Activated B cell treated with CpG ODN at 0.5 μM for 24 hours (primary cell): ENCODE results near the gene CCDC149. TPM values are rescaled to one million over a fixed set of nuclear protein-coding genes. Genes with fewer than 3 reads are reported as not detected.

Experiments
- ATAC-seq: fragments of 200-7000 bp; cut with Tn5 transposase; one replicate; pipeline ENCODE4 v1.10.0; 2021; ENCODE audit warnings: low read depth, mild to moderate bottlenecking, moderate library complexity
- CTCF ChIA-PET: fragments of 350-600 bp; sonication (Branson Sonifier 250); formaldehyde crosslinking; loops from one replicate; lab custom pipeline; 2021; ENCODE audit warnings: antibody characterized with exemption; lab: Charles Lee
- POLR2A ChIA-PET: fragments of 350-600 bp; sonication (Branson Sonifier 250); formaldehyde crosslinking; loops from one replicate; lab custom pipeline; 2021; ENCODE audit warnings: antibody characterized with exemption; lab: Charles Lee
- DNase-seq: peaks from one replicate; pipeline ENCODE4 v3.0.0; 2022
- H3K27ac Mint-ChIP-seq: one replicate; pipeline ENCODE4 v1.8.0; 2020; ENCODE audit warnings: mixed read lengths
- H3K27me3 Mint-ChIP-seq: one replicate; pipeline ENCODE4 v1.8.0; 2021; ENCODE audit warnings: mixed read lengths
- H3K36me3 Mint-ChIP-seq: one replicate; pipeline ENCODE4 v1.8.0; 2021; ENCODE audit warnings: low read depth, mixed read lengths
- H3K4me1 Mint-ChIP-seq: one replicate; pipeline ENCODE4 v1.8.0; 2021; ENCODE audit warnings: mixed read lengths
- H3K4me3 Mint-ChIP-seq: one replicate; pipeline ENCODE4 v1.8.0; 2020; ENCODE audit warnings: mild to moderate bottlenecking, mixed read lengths
- H3K9me3 Mint-ChIP-seq: one replicate; pipeline ENCODE4 v1.8.0; 2020; ENCODE audit warnings: mixed read lengths
- CTCF ChIP-seq: fragments of 200-600 bp; IDR thresholded peaks from one replicate; pipeline ENCODE4 v1.8.0; 2022; ENCODE audit warnings: antibody characterized with exemption, mild to moderate bottlenecking
- intact Hi-C: fragments of 100-400 bp; cut with micrococcal nuclease; formaldehyde crosslinking; loops from one replicate; pipeline ENCODE4 v1.15.1; 2024
- total RNA-seq: library from RNA; stranded (reverse); gene quantifications from 2 replicates; pipeline ENCODE4 v1.2.3, GENCODE V29; 2022

The CCDC149 gene
- total RNA-seq, 1 donor from 2014 or later, result not detected

GRCh38 chr4:24816797-24817196, 96.0 kb downstream of the CCDC149 start:
- no peak for TF ChIP-seq CTCF
- Mint-ChIP-seq H3K9me3 (peaks cover 4% of the 10 kb centered on the region), H3K27me3 (no peaks in the 10 kb centered on the region), H3K4me3 (no peak overlapping the region), H3K4me1 (no peaks in the 10 kb centered on the region), H3K36me3 (no peaks in the 10 kb centered on the region), H3K27ac (no peak overlapping the region)
- intact Hi-C loops, result no loop called here
- ATAC-seq (no peak), DNase-seq (no peak)
- ChIA-PET CTCF (no interaction called here), POLR2A (no interaction called here)

- no peaks in the 10 kb centered on the region for H3K4me1 Mint-ChIP-seq
- DNase-seq, result no peak
- intact Hi-C loops, result no loop called here
- H3K4me3 Mint-ChIP-seq, result no peak overlapping the region
- H3K36me3 Mint-ChIP-seq, result no peaks in the 10 kb centered on the region
- peaks cover 4% of the 10 kb centered on the region for H3K9me3 Mint-ChIP-seq
- CTCF ChIA-PET, result no interaction called here
- TF ChIP-seq CTCF, result no peak
- no peaks in the 10 kb centered on the region for H3K27me3 Mint-ChIP-seq
- H3K27ac Mint-ChIP-seq, result no peak overlapping the region
- no peak for ATAC-seq
- POLR2A ChIA-PET, result no interaction called here
These were observed 99.1 kb downstream of the CCDC149 start for GRCh38 chr4:24813732-24814131.

GRCh38 chr4:24810871-24811631, 101.8 kb downstream of the CCDC149 start:
- ATAC-seq (no peak), DNase-seq (no peak)
- CTCF ChIA-PET, result no interaction called here
- Mint-ChIP-seq H3K27me3 (no peaks in the 10 kb centered on the region), H3K9me3 (peaks cover 4% of the 10 kb centered on the region), H3K4me1 (no peaks in the 10 kb centered on the region), H3K4me3 (no peak overlapping the region), H3K27ac (no peak overlapping the region), H3K36me3 (no peaks in the 10 kb centered on the region)
- intact Hi-C loops, result no loop called here
- TF ChIP-seq CTCF, result no peak
- POLR2A ChIA-PET, result no interaction called here

GRCh38 chr4:24809815-24810405, 102.9 kb downstream of the CCDC149 start:
- DNase-seq (no peak), ATAC-seq (no peak)
- TF ChIP-seq CTCF, result no peak
- CTCF ChIA-PET, result no interaction called here
- intact Hi-C loops, result no loop called here
- POLR2A ChIA-PET, result no interaction called here
- Mint-ChIP-seq H3K4me3 (no peak overlapping the region), H3K36me3 (no peaks in the 10 kb centered on the region), H3K4me1 (no peaks in the 10 kb centered on the region), H3K27ac (no peak overlapping the region), H3K9me3 (peaks cover 4% of the 10 kb centered on the region), H3K27me3 (no peaks in the 10 kb centered on the region)

- DNase-seq (no peak), ATAC-seq (no peak)
- H3K27me3 Mint-ChIP-seq, result peaks cover 3% of the 10 kb centered on the region
- POLR2A ChIA-PET, result no interaction called here
- TF ChIP-seq CTCF, result no peak
- no peaks in the 10 kb centered on the region for H3K36me3 Mint-ChIP-seq
- H3K27ac Mint-ChIP-seq, result no peak overlapping the region
- intact Hi-C loops, result no loop called here
- H3K4me1 Mint-ChIP-seq, result no peaks in the 10 kb centered on the region
- CTCF ChIA-PET, result no interaction called here
- H3K9me3 Mint-ChIP-seq, result peaks cover 4% of the 10 kb centered on the region
- no peak overlapping the region for H3K4me3 Mint-ChIP-seq
These were observed 103.5 kb downstream of the CCDC149 start for GRCh38 chr4:24809376-24809775.
